HG03457 (cell line): ENCODE data around the gene ZSCAN4.
A peak's percentile ranks its signal among the peaks of the same experiment; 100 is the strongest.

Source experiments
- ATAC-seq: cut with Tn5 transposase; IDR thresholded peaks from one replicate; pipeline ENCODE4 v1.9.1; 2021; ENCODE audit warnings: moderate number of reproducible peaks; ENCODE audit not compliant: unreplicated experiment

Gene ZSCAN4, protein sequence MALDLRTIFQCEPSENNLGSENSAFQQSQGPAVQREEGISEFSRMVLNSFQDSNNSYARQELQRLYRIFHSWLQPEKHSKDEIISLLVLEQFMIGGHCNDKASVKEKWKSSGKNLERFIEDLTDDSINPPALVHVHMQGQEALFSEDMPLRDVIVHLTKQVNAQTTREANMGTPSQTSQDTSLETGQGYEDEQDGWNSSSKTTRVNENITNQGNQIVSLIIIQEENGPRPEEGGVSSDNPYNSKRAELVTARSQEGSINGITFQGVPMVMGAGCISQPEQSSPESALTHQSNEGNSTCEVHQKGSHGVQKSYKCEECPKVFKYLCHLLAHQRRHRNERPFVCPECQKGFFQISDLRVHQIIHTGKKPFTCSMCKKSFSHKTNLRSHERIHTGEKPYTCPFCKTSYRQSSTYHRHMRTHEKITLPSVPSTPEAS

DNA sequence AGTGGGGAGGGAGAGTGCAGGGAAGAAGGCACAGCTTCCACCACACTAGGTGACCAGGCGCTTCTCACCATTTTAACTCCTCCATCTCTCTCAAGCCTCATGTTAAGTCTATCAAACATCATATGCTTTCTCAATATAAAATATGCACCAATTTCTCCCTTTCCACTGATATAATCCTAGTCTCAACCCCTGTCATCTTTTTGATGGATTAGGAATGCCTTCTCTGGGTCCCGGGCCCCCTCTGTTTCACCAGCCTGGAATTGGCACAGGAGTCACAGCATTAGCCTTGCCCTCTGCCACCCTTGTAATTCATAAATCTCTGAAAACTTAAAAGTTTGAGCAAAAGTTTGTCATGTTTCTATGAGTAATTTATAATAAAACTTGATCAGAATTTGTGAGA is at the start of gene ZSCAN4:
ZSCAN4 (plus strand) TSS at position 301 of the 400 bp plus-strand sequence. CDS start 7,211 bp downstream, outside the sequence.
- ATAC-seq, result no peak

DNA sequence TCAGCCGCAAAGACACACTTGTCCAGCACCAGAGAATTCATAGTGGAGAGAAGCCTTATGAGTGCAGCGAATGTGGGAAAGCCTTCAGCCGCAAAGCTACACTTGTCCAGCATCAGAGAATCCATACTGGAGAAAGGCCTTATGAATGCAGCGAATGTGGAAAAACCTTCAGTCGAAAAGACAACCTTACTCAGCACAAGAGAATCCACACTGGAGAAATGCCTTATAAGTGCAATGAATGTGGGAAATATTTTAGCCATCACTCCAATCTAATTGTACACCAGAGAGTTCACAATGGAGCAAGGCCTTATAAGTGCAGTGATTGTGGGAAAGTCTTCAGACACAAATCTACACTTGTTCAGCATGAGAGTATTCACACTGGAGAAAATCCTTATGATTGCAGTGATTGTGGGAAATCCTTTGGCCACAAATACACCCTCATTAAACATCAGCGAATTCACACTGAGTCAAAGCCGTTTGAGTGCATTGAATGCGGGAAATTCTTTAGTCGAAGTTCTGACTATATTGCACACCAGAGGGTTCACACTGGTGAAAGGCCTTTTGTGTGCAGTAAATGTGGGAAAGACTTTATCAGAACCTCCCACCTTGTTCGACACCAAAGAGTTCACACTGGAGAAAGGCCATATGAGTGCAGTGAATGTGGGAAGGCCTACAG is 47.9 kb upstream of the ZSCAN4 start:
- no peak for ATAC-seq

DNA sequence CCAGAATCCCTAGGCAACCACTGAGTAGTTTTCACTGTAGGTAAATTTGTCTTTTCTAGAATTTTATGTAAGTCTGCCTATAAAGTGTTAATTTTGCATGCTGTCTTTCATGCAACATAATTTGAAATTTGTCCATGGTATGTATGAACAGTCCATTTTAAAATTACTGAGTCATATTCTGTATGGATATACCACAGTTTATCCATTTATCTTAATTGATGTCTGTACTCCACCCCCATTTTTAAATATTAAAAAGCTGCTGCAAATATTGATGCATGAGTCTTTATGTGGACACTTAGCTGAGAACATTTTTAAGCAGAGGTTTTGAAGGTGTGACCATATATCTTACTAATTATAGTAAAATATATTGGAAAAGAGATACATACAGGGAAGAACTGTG is 45.6 kb upstream of the ZSCAN4 start:
- no peak for ATAC-seq

DNA sequence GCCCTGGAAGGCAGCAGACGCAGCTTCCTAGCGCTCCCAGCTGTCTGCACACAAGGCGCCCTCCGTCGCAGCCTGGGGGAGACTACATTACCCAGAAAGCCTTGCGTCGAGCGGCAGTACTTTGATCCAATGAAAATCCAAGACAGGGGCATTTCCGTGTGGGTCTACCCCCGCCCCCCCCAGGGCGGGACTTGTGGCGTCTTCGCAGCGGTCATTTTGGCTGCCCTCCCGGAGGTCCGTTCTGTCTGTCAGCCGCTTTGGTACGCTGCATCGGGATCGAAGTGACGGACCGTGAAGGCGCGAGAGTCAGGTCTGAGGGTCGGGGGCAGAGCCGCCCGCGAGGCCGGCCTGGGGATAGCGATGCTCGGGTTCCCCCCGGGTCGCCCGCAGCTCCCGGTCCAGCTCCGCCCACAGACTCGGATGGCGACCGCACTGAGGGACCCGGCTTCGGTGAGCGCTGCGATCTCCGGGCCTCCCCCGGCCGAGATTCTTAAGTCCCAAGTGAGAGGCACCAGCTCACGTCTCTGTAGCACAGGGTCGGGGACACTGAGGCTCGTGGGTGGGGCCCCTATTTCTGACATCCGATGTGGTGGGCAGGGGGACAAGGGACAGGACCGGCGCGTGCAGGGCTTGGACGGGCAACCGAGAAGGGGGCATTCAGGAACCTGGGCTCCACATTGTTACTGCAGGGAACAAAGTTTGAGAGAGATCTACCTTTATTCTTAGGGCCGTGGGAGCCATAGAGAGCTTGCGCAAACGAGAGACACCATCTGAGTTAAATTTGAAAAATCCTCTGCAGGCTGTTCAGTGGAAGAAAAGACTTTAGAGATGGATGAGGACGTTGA is 35.5 kb upstream of the ZSCAN4 start, which contains the start of gene ZNF211:
ZNF211 (plus strand) TSS at position 182 of the 845 bp plus-strand sequence; CDS start at position 361, 179 bp downstream.
- peak; percentile 82 for ATAC-seq

DNA sequence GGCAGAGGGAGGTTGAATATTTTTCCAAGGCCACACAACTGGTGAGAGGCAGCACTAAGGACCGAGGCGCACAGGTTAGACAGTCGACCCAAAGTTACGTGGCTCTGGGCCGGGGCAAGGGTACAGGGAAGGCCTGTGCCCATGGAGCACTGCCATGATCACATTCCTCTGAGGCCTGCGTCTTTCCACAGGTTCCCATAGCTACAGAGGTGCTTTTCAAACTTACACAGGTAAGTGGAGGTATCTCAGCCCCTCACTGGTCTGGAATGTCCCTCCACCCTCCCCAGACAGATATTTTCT is 35.0 kb upstream of the ZSCAN4 start:
- ATAC-seq, result no peak

DNA sequence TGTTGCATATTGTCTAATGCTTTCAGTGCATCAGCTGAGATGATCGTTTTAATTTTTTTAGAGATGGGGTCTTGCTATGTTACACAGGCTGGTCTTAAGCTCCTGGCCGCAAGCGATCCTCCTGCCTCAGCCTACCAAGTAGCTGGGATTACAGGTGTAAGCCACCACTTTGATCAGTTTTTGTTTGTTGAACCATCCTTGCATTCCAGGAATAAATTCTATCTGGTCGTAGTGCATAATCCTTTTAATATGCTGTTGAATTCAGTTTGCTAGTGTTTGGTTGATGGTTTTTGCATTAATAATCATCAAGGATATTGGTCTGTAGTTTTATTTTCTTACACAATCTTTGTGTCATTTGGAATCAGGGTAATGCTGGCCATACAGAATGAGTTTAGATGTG is 31.4 kb upstream of the ZSCAN4 start:
- ATAC-seq, result no peak

DNA sequence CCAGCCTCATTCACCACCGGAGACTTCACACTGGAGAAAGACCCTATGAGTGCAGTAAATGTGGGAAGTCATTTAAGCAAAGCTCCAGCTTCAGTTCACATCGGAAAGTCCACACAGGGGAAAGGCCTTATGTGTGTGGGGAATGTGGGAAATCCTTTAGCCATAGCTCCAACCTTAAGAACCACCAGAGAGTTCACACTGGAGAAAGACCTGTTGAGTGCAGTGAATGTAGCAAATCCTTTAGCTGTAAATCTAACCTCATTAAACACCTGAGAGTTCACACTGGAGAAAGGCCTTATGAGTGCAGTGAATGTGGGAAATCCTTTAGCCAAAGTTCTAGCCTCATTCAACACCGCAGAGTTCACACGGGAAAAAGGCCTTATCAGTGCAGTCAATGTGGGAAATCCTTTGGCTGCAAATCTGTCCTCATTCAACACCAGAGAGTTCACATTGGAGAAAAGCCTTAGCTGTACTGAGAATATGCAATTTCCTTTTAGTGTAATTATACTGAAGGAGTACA is 27.0 kb upstream of the ZSCAN4 start:
- ATAC-seq, result no peak

DNA sequence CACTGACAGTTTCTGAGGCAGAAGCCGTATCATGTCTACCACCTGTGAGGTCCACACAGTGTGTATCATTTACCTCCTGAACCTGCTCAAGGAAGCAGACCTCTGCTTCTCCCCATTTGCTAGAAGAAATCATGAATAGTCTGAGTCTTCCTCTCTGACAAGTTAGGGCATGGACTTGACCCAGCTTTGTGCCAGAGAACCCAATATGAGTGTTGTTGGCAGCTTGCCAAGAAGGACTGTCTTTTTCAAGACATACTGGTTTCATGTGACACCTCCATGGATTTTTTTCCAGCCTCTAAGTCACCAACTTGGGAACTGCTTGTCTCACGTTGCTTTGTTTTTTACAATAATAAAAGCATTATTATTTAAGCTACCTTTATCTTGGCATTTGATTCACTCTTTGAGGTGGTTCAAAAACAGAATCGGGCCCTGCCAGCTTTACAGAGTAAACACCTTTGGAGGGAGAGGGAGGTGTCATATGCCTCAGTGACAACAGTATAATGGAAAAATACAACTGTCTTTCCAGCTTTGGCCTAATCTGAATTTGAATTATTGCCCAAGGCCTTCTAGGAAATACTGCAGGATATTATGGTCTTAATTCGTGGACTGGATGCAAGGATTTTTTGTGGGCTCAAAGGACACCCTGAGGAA is 26.2 kb upstream of the ZSCAN4 start:
- no peak for ATAC-seq

DNA sequence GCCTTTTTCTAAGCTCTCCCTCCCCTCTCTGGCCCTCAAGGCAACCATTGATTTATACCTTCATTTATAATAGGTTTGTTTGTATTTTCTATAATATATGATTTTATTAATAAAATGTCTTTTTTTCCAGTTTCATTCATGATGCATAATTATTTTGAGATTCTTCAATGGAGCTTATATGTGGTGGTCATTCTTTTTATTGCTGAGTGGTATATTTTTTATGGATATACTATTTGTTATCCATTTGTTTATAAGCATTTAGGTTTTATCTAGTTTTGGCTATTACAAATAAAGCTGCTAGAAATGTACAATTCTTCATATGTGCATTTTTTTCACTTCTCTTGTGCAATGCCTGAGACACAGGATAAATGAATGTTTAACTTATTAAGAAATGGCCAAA is 25.0 kb upstream of the ZSCAN4 start:
- ATAC-seq, result no peak

DNA sequence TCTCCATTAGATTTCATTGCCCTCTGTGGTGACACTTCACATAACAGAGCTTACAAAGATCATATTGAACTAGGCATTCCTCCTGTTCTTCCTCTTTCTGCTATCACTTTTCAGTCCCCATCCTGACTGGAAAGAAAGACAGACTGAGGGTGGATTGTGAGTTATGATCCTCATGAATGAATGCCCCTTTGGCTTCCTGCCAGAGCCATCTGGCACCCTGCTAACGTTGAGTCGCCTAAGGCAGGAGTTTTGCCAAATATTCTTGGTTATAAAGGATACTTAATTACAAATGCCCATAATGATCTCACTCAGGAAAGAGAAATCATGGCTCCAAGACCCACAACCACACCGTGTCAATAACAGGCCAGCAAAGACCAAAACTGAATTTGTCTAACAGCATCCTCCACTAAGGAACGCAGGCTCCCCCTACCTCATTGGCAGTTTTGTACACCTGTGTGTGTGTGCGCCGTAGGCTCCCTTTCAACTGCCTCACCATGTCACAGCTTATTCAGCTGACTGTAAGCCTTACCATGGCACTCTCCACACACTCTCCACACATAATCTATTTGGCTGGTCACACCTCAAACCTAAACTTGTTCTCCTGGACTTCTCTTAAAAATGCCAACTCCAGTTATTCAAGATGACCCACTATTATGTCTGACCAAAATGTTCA is 20.3 kb upstream of the ZSCAN4 start:
- no peak for ATAC-seq

DNA sequence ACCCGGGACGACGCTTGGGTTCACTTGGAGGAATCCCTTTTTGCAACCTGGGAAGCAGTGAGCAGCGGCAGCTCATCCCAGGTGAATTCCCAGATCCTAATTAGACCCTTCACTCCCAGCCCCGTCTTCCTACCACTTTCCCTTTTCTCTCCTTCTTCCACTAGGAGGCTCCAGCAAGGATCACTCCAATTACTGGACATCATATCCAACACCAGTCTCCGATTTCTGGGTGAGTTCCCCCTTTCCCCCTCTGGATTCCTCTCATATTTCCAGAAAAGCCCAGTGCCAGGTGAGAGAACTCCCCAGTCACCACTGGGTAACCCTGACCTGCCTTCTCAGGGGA is 17.1 kb upstream of the ZSCAN4 start:
- ATAC-seq, result no peak

DNA sequence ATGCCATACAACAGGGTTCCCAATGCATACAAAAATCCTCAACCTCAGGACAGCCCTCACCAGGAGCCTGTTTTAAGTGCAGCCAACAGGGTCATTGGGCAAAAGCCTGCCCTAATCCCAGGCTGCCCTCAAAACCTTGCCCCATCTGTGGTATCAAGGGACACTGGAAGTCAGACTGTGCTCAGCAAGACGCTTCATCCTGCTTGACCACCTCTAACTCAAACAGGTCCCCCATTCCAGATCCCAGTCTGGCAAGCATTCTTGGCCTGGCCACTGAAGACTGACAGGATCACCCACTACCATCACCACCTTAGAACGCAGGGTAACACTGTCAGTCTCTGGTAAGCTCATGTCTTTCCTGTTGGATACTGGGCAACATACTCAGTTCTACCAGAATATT is 15.0 kb upstream of the ZSCAN4 start:
- no peak for ATAC-seq

DNA sequence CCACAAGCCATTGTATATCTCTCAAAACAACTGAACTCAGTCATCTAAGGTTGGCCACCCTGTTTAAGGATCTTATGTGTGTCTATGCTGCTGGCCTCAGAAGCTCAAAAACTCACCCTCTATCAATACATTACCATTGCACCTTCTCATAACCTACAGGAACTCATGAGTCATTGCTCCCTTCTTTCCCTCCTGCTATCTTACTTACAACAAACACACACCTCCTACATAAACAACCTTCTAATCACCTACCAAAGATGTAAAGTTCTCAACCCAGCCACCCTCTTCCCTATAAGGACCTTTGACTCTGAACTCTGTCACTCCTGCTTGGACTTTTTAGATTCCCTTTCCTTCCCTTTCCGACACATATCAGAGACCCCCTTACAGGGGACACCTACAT is 13.3 kb upstream of the ZSCAN4 start:
- no peak for ATAC-seq

DNA sequence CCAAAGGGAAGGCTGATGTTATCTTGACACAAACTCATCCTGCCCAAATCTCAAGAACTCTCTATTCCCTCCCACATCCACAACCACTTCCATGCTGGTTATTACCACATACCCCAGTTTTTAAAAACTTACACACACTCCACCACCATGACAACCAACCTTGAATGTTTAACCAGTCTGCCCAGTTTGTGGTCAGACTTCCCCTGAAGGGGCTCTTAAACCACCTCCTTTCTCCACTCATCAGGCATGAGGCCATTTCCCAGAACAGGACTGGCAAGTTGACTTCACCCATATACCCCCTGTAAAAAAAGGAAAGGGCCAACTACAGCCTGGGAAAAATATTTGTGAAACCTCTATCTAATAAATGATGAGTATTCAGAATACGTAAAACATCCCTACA is 12.4 kb upstream of the ZSCAN4 start:
- no peak for ATAC-seq

DNA sequence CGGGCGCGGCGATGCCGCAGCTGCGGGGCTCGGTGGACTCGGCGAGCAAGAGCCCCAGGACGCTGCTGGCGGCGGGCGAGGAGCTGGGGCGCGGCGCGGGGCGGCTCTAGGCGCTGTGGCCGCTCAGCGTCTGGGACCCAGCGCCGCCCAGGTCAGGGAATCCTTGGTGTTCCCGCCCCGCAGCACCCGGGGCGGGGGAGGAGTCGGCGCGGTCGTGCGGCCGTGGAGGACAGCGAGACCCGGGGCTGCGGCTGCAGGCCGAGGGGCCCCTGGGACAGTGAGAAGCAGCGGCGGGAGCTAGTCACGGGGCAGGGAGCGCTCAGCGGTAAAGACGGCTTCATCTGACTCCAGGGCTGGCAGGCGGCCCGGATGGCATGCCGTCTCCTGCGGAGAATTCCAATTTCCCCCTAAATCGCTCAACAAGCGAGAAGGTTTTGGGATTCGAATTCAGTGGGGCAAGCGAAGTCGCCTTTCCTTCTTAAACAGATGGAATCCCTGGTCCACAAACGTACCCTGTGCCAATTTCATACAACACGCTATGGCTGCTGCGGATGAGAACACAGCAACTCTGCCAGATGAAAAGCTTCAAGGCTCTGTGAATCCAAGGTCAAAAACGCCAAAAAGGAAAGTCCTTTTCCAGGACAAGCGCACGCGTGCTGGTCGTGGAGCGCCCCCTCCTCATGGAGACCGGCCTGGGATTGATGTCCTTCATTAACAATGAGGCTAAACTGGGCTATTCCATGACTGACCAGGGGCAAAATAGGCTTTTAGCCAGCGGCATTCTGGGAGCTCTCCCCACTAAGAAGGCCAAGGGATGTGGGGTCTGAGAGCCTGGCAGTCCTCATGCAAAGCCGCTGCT is 4.2 kb upstream of the ZSCAN4 start:
- ATAC-seq, result no peak

DNA sequence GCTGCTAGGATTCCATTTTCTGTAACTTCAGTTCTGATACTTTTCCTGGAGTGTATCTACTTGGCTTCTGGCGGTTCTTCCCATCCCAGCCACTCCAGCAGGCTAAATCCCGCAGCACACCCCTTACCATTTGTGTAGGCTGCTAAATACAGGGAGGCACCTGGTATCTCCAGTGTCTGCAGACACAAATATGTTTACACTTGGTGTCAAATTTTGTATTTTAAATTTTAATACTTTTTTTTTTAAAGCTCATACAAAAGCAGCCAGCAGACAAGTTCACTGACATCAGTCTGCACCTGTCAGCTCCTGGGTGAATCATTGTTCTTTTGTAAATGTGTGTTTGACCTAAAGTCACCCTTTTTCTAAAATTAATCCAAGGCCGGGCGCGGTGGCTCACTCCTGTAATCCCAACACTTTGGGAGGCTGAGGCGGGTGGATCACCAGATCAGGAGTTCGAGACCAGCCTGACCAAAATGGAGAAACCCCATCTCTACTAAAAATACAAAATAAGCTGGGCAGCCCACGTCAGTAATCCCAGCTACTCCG is 3.4 kb upstream of the ZSCAN4 start:
- no peak for ATAC-seq

DNA sequence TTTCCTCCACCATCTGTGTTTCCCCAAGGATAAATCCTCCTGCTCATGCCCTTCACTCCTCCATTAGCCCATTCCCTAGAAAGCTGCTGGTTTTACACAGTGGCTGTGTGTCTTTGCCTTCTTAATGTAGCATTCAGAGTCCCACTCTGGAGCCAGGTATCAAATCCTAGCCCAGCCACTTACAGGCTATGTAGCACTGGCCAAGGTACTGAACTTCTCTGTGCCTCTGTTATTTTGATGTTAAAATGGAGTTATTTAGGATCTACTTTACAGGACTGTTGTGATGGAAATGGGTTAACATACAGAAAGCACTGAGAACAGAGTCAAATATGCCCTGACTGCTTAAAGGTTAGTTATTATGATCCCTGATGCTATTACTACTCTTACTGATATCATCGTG is 1.5 kb upstream of the ZSCAN4 start:
- ATAC-seq, result no peak

DNA sequence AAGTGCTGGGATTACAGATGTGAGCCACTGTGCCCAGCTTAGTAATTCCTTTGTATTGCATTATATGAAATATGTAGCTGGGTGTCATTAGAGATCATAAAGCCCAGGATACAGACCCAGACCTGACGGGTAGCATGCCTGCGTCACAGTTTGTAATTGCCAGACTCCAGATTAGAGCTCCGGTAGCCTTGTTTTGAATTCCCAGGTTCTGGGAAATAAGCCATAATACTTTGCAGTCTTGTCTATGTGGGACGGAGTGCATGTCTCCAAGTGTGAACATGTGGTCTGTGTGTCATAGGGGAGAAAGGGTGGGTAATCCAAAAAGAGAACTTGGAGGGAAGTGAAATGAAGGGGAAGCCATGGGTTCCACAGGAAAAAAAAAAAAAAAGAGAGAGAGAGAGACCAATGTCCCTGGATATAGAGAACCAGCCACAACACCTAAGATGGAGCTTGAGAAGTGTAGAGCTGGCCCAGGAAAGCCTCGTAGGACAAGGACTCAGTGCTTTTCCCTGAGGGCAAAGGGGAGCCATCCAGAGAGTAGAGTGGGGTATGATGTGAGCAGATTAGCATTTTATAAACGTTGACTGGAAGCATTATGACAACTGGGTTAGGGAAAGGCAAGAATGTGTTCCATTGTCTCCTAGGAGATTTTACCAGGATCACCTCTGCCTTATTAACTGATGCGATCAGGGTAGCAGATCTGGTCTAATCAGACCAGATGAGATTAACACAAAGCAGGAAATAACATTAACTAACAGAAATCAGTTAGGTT is 2.6 kb downstream of the ZSCAN4 start:
- ATAC-seq, result no peak
